CD4-positive, alpha-beta T cell treated with Interleukin-6 at 100 ng/mL for 8 hours (primary cell): ENCODE results near the gene SPDYE1.
A peak's percentile ranks its signal among the peaks of the same experiment; 100 is the strongest.
"Not testable (repeated sequence)": the region's sequence is repeated elsewhere in the genome, so short reads cannot be mapped to it uniquely, and the experiment has no call there.

Experiments used
- DNase-seq: peaks from one replicate; pipeline ENCODE4 v3.0.0-alpha.2; 2020; ENCODE audit warnings: mixed read lengths, low spot score

The SPDYE1 gene

DNA sequence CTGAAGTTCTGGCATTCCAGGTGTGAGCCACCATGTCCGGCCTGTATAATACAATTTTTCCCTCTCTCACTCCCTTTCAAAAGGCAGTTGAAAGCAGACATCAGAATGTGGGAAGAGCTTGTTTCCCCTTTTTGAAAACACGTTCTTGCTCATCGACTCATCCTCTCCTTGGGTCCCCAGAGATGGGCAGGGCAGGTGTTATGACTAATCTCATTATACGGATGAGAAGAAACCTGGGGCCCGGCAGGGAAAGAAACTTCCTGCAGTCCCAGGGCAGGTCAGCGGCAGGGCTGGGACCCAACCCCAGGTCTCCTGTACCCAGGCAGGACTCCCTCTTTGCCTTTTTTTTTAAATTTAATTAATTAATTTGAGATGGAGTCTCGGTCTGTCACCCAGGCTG, 4.8 kb upstream of the SPDYE1 start:
- not testable (repeated sequence) for DNase-seq

DNA sequence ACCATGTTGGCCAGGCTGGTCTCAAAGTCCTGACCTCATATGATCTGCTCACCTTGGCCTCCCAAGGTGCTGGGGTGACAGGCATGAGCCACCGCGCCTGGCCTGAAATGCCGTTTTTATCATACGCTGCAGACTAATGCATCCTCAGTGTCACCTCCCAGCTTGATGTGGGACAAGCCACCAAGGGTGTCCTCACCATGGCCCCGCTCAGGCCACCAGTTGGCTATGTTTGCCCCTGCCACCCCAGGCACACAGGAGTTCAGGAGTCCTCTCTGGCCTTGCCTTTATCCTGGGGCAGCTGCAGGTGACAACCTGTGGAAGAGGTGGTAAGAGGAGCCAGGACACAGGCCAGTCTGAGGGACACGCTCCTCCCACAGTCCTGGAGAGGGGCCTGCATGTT, 3.0 kb upstream of the SPDYE1 start:
- DNase-seq, result not testable (repeated sequence)

DNA sequence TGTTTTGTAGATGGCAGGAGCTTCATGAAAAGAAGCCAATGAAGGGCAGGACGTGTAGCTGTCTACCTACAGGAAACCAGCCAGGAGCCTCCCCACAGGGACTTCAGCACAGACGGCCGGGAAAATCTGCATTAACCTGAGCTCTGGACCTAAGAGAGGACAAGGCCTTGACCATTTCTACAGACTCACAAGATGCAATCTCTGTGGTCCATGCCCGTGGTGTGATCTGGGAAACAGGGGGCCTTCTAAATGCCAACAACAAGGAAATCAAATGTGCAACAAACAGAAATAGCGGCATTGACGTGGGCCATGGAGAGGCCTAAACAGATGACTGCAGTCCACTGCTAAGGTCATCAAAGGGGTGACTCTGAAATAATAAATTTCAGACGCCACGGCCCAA, 14.4 kb downstream of the SPDYE1 start:
- not testable (repeated sequence) for DNase-seq

DNA sequence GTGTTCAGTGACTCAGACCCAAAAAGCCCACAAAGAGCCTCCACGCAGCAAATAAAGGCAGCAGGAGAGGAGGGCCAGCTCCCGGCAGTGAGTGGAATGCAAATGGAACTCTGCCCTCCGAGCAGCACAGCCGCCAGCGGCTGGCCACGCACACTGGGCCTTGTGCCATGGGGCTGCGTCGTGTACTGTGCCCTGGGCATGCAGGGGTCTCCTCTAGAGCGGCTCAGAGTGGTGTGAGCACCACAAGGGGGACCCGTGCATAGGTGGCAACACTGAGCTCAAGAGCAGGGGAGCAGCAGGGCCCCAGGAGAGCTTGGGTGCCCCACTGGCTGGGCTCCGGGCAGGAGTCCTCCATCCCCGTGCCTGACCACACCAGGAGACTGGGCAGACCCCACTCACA, 17.4 kb downstream of the SPDYE1 start:
- not testable (repeated sequence) for DNase-seq

DNA sequence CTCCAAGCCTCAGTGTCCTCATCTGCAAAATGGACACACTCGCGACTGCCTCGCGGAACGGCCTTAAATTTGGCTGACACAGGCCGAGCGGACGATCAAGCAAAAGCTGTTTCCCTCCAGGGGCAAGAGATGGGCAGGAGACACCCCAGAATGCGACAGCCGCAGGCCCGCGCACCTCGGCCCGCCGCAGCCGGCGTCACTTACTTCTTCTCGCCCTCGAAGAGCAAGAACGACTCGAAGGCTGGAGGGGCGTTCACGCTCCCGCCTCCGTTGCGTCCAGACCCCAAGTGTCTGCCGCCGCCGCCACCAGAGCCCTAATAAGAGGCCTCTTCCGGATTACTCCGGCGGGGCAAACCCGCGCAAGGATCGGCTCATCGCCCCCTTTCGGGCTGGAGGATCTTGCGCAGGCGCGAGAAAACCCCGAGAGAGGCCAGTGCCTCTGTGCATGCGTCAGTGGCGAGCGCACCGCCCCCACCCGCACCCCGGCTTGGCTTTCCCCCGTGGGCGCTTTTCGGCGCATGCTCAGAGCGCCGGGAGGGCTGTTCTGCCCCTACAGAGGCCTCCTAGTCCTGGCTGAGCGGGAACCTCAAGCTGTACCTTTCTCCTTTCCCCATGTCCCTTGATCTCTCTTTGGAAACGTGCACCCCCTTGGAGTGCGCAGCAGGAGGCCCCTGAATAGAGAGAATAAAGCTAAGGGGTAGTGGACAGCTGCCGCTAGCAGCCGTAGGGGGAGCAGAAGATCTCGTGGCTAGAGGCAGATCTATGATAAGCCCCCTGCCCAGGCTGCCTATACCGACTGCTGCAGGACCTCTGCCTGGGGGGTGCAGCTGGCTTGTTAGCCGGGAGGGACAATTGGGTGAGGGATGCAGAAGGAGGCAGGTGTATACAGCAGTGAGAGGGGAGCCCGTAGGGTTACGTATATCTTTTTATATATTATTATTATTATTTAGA, 21.4 kb downstream of the SPDYE1 start:
- peak; percentile 98 for DNase-seq

DNA sequence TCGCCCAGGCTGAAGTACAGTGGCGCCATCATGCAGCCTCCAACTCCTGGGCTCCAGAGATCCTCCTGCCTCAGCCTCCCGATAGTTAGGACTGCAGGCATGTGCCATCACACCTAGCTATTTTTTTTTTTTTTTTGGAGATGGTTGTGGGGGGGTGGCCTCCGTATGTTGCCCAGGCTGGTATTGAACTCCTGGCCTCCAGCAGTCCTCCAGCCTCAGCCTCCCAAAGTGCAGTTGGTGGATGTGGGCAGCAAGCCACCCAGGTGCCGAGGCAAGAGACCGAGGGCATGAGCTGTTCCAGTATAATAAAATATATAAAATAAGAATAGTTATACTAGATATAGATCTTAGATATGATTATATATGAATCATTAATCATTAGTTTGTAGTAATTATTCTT, 22.1 kb downstream of the SPDYE1 start:
- DNase-seq, result not testable (repeated sequence)

DNA sequence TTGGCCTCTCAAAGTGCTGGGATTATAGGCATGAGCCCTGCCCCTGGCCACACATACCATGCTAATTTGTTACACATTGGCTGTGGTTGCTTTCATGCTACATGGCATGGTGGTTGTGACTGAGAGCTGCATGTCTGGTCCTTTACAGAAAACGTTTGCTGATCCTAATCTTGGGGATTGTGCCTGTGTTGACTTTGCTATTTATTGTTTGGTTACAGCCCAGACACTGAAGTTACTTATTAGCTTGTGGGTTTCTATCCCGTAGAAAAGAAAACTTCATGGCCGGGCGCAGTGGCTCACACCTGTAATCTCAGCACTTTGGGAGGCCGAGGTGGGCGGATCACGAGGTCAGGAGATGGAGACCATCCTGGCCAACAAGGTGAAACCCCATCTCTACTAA, 24.4 kb downstream of the SPDYE1 start:
- not testable (repeated sequence) for DNase-seq

DNA sequence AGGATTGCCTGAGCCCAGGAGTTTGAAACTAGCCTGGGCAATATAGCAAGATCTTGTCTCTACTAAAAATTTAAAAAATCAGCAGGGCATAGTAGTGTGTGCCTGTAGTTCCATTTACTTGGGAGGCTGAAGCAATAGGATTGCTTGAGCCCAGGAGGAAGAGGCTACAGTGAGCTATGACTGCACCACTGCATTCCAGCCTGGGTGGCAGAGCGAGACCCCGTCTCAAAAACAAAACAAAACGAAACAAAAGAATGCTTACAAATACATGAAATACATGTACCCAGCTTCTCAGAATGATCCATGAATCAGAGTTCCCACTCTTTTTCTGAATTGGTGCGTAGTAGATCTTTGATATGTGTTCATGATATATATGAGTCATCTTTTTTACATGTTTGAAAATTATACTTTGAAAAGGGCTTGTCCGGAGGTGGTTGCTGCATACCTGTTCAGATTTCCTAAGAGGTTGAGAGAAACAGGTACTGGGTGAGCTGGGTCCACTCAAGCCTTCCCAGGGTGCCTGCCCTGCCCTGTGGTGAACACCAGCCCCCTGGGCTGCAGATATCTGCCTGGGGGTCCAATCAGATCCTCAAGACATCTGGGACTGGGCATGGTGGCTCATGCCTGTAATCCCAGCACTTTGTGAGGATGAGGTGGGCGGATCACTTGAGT, 25.2 kb downstream of the SPDYE1 start:
- DNase-seq, result not testable (repeated sequence)

DNA sequence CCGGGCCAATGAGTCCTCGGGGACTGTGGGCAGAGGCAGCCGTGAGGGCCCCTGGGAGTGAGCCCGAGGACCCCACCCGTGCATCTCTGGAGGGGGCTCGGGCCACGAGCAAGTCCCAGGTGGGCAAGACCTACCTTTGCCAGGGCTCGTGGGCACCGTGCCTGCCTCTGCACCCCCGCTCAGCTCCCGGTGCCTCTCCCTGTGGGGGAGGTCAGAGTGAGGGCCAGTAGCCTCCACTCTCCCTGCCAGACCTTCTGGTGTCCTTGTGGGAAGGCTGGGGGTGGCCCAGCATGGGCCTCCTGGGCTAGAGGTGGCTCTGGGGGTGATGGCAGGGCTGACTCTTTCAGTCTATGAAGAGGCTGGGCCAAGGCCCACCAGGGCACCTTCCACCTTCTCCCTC, 31.7 kb downstream of the SPDYE1 start:
- not testable (repeated sequence) for DNase-seq

DNA sequence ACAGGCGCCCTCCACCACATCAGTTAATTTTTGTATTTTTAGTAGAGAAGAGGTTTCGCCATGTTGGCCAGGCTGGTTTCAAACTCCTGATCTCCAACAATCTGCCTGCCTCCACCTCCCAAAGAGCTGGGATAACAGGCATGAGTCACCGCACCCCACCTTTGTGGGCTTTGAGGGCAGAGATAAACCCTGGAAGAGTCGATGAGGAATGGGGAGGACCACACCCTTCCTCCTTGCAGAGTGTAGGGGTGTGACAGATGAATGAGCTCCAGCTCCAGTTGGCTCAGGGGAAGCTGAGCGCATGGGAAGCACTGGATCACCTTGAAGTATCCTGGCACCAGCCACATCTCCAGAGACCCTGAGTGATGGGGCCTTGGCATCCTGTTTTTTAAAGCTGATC, 32.3 kb downstream of the SPDYE1 start:
- not testable (repeated sequence) for DNase-seq

DNA sequence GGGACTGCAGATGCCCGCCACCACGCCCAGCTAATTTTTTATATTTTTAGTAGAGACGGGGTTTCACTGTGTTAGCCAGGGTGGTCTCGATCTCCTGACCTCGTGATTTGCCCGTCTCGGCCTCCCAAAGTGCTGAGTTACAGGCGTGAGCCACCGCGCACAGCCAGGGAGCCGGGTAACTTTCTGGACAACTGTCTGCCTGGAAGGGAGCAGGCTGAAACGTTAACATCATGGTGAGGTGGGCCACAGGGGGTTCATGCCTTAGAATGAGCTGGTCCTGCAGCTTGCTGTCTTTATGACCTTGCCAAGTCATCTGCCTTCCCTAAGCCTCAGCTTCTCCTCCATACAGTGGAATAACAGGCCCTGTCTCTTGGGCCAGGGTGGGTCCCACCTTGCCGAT, 33.6 kb downstream of the SPDYE1 start:
- not testable (repeated sequence) for DNase-seq

DNA sequence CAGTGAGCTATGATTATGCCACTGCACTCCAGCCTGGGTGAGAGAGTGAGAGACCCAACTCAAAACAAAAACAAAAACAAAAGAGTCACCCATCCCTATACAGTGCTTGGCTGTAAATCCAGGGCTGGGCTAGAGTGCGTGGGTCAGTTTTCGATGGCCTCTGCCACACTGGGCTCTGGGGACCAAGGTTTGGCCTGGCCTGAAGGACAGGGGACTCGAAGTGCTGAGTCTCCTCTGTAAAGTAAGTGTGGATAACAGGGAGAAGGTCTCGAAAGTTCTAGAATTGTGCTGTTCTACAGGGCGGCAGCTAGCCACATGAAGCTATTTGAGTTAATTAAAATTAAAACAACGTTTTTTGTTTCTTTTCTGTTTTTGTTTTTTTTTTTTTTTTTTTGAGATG, 34.3 kb downstream of the SPDYE1 start:
- DNase-seq, result not testable (repeated sequence)

DNA sequence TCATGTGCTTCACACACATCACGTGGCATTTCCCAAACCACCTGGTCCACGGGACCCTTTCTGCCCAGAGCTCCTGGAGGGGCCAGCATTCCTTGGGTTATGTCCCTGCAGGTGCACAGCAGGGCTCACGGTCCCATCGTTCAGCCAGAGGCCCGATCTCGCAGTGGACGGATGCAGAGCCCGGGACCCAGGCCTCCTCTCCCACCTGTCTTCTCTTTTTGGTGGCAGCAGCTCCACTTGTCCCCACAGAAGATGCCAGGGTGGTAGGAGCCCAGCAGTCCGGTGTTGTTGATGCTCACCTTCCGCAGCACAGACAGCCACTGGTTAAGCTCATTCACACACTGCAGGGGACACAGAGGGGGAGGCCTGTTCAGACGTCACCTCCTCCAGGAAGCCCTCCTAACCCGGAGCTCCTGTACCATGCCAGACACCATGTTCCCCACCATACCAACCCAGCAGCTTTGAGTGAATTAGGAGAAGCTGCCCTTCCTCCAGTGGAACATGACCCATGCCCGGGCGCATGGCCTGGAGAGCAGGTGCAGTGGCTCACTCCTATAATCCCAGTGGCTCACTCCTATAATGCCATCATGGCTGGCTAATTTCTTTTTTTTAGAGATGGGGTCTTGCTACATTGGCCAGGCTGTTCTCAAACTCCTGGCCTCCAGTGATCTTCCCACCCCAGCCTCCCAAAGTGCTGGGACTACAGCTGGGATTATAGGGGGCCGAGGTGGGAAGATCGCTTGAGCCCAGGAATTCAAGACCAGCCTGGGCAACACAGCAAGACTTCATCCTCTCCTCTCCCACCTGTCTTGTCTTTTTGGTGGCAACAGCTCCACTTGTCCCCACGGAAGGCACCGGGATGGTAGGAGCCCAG, 36.5 kb downstream of the SPDYE1 start:
- DNase-seq, result not testable (repeated sequence)

DNA sequence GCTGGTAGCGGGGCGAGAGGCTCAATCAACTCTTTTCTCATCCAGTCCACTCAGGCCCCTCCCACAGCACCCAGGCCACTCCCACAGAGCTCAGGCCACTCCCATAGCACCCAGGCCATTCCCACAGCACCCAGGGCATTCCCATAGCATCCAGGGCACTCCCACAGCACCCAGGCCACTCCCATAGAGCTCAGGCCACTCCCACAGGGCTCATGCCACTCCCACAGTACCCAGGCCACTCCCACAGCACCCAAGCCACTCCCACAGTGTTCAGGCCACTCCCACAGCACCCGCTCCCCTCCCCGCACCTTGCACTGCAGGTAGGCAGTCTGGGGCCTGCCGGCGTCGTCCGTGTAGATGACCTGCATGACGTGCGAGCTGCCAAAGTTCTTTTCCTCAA, 38.7 kb downstream of the SPDYE1 start:
- DNase-seq, result not testable (repeated sequence)

DNA sequence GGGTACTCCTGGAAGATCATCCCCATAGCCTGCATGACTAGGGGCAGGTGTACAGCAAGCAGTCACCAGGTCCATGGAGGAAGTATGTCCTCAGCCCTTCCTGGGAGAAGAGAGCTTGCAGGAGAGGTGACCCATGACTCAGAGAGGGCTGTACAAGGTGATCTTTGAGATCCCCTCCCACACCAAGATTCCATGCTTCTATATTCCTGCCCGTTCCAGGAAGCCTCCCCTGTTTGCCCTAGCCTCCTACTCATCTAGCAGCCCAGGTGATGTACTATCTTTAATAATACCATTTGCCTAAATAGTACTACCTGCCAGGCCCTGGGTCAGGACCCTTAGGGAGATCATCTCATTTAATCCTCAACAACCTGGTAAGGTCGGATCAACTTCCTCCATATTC, 40.3 kb downstream of the SPDYE1 start:
- DNase-seq, result not testable (repeated sequence)

DNA sequence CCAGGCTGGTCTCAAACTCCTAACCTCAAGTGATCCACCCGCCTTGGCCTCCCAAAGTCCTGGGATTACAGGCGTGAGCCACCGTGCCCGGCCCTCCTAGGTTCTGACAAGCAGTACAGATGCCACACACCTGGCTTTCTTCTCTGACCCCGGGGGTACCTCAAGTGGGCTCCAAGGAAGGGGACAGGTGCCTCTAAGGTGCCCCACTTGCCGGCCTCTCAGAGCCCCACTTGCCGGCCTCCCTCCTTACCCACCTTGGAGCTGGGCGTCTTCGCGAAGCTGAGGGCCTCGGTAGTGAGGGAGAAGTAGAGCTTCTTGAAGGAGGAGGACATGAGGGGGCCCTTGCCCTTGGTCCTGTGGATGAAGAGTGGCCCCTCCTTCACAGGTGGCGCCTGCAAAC, 40.9 kb downstream of the SPDYE1 start:
- DNase-seq, result not testable (repeated sequence)

DNA sequence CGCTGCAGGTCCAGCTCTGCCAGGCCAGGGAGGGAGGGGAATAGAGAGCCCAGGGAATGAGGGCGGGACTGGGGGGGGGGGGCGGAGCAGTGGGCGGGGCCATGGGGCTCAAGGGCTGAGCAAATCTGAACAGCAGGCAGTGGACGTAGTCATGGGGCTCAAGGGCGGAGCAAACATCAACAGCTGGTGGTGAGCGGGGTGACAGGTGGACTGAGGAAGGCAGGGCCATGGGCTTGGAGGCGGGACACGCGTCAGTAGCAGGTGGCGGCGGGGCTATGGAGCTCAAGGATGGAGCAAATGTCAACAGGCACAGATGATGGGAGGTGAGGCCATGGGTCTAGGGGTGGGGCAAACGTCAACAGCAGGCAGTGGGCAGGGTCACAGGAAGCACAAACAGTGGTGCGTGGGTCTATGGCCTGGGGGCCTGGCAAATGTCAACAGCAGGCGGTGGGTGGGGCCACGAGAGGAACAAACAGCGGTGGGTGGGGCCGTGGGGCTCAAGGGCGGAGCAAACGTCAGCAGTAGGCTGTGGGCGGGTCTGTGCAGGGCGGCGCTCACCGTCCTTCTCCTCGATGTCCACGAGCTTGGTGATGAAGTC, 41.4 kb downstream of the SPDYE1 start:
- DNase-seq, result peak; percentile 78

DNA sequence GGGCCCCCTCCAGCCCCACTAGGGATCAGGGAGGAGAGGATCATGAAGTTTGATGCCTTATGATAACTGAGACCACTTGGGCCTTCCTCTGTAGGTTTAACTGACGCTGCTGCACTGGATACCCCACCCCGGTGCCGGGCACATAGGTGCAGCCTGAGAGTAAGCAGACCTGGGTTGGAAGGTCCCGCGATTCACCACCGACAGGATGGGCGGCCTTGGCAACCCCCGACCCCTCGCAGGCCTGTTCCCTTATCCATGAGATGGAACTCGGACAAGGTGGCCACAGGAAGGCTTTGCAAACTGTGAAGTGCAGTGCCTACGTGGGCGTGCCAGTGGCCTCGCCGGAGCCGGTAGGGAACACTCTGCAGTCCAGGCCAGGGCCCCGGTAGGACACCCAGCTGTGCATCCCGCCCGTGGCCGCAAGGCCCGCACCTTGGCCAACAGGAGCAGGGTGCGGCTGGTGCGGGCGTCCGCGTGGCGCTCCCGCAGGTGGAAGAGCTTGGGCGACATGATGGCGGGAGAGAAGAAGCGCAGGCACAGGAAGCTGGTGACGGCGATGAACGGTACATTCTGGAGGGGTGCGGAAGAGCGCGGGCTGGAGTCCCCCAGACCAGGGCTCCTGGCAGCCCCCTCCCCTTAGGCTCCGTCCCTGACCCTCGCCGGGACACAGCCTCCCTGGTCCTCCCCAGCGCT, 42.2 kb downstream of the SPDYE1 start:
- not testable (repeated sequence) for DNase-seq

DNA sequence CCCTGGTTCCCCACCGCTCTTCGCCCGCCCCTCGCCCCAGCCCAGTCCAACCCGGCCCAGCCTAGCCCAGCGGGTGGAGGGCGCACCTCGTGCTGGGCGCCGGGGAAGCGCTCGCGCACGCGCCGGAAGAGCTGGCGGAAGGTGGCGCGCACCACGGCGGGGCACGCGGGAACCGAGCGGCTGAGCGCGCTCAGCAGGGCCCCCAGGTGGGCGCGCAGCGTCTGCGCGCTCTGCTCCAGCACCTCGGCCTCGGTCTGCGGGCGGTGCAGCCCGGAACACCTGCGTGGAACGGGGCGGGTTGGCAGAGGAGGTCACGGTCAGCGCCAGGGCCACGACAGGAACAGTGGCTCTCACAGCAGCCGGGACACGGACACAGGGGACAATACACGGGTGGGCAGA, 42.8 kb downstream of the SPDYE1 start:
- peak; percentile 60 for DNase-seq

DNA sequence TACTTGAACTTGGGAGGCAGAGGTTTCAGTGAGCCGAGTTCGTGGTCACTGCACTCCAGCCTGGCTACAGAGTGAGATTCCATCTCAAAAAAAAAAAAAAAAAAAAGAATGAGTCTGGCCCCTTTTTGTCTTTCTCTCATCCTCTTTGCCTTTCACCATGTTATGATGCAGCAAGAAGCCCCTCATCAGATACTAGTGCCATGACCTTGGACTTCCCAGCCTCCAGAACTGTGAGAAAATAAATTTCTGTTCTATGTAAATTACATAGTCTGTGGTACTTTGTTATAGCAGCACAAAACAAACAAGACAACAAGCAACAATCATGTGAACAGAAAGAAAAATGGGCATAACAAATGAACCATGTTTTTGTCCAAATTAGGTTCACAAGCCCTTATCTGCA, 44.5 kb downstream of the SPDYE1 start:
- DNase-seq, result no peak

DNA sequence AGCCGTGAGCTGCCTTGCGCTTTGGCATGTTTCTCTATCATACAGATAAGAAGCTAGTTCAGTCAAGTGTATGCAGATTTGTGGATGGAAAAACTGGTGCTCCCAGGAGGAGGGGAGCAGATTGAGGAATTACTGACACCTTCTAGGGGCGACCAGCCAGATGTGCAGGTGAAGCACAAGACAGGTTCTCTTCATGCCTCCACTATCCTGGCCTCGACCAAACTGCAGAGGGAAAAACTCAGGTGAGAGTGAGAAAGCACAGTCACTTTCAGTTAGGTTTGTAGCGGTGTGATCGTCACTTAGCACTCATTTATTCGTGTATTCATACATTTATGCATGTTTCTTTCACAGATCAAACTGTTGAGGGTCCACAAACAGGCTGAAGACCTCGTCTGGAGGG, 46.2 kb downstream of the SPDYE1 start:
- no peak for DNase-seq
